Thyroid gland (tissue), 4 donors: ENCODE results near the gene FOLR1. TPM values are rescaled to one million over a fixed set of nuclear protein-coding genes. Genes with fewer than 3 reads are reported as not detected.

Experiments
- DNase-seq, 2 donors: peaks; one replicate each; pipeline ENCODE4 v3.0.0-alpha.2; 2019
- H3K27ac ChIP-seq, 3 donors: fragments of 200-600 bp; sonication (generic); 1 replicate in 2 of 3; 2 replicates in 1 of 3; pipeline ENCODE4 v1.5.1; 2016 to 2019; ENCODE audit warnings: mild to moderate bottlenecking in 1 of 3, moderate library complexity in 1 of 3
- H3K27me3 ChIP-seq: fragments of 200-600 bp; sonication (generic); one replicate; pipeline ENCODE4 v1.5.1; 2019
- H3K36me3 ChIP-seq, 2 donors: fragments of 200-600 bp; sonication (generic); one replicate each; pipeline ENCODE4 v1.5.1; 2016 to 2019
- H3K4me1 ChIP-seq, 2 donors: fragments of 200-600 bp; sonication (generic); one replicate each; pipeline ENCODE4 v1.5.1; 2017 to 2019
- H3K4me3 ChIP-seq, 3 donors: fragments of 200-600 bp; sonication (generic); replicated peaks in 1 of 3; 1 replicate in 2 of 3; 2 replicates in 1 of 3; pipeline ENCODE4 v1.5.1; 2016; ENCODE audit warnings: mild to moderate bottlenecking in 1 of 3
- H3K9me3 ChIP-seq: fragments of 200-600 bp; sonication (generic); one replicate; pipeline ENCODE4 v1.5.1; 2017
- POLR2A ChIP-seq, 2 donors: fragments of 450-650 bp; IDR thresholded peaks; one replicate each; pipeline ENCODE4 v1.6.1; 2017; ENCODE audit warnings: antibody characterized with exemption in 2 of 2, mild to moderate bottlenecking in 2 of 2, moderate library complexity in 1 of 2
- WGBS, 2 donors: methylation state at CpG; one replicate each; pipeline ENCODE4 v1.1.5; 2017; 5-methylcytosine and 5-hydroxymethylcytosine counted together
- intact Hi-C: fragments of 100-400 bp; cut with DNase I; formaldehyde crosslinking; loops from one replicate; pipeline ENCODE4 v1.15.1; 2023
- total RNA-seq, 4 donors: library from RNA; depleted of rRNA; stranded (reverse); fragments of >200 nt; gene quantifications; one replicate each; pipeline ENCODE4 v1.2.3, GENCODE V29; 2016
- TF ChIP-seq, protein P1 (sequence below), 6 experiments: fragments of 200-600 bp in 3 of 6; fragments of 450-650 bp in 3 of 6; sonication (generic) in 3 of 6; IDR thresholded peaks; one replicate each; pipeline ENCODE4 v1.5.1; 2016 to 2019; ENCODE audit warnings: antibody characterized with exemption in 6 of 6, mild to moderate bottlenecking in 2 of 6, inconsistent platforms in 1 of 6, moderate library complexity in 1 of 6

FOLR1 gene
- total RNA-seq, 4 donors from 2014 or later = 5.5 to 64.9 (median 36.3) TPM

DNA sequence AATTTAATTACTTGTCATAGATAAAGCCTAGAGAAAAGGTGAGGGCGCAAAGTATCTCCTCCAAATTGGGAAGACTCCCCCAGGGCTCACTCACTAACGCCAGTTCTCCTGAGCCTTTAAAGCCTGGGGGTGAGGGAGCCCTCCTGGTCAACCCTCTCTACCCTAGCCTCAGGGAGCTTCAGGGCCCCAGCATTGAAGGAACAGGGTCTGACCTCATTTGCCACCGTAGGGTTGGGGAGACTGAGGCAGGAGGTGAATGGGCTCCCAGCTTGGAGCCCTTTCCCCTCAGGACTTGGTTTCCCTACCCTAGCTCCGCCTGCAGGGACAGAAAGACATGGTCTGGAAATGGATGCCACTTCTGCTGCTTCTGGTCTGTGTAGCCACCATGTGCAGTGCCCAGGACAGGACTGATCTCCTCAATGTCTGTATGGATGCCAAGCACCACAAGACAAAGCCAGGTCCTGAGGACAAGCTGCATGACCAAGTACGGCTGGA, 26.4 kb downstream of the FOLR1 start:
- H3K4me3 ChIP-seq = no peak overlapping the region

GRCh38 chr11:72220696-72221363, 28.9 kb downstream of the FOLR1 start:
- Histone ChIP-seq H3K4me3 (no peak overlapping the region), H3K27me3 (no peaks in the 10 kb centered on the region), H3K9me3 (no peaks in the 10 kb centered on the region), H3K4me1 (peaks cover 20% of the 10 kb centered on the region in 2 donors), H3K27ac (peak overlapping the region in 2 of 3 donors; percentile 91 to 99), H3K36me3 (no peaks in the 10 kb centered on the region)
- intact Hi-C loops = loop anchor here (10.0 kb wide), 1 partner anchor 116 kb away; the partner anchor contains the start of genes LAMTOR1 and TOMT
- DNase-seq = no peak
- TF ChIP-seq, protein P1, sequence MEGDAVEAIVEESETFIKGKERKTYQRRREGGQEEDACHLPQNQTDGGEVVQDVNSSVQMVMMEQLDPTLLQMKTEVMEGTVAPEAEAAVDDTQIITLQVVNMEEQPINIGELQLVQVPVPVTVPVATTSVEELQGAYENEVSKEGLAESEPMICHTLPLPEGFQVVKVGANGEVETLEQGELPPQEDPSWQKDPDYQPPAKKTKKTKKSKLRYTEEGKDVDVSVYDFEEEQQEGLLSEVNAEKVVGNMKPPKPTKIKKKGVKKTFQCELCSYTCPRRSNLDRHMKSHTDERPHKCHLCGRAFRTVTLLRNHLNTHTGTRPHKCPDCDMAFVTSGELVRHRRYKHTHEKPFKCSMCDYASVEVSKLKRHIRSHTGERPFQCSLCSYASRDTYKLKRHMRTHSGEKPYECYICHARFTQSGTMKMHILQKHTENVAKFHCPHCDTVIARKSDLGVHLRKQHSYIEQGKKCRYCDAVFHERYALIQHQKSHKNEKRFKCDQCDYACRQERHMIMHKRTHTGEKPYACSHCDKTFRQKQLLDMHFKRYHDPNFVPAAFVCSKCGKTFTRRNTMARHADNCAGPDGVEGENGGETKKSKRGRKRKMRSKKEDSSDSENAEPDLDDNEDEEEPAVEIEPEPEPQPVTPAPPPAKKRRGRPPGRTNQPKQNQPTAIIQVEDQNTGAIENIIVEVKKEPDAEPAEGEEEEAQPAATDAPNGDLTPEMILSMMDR (IDR thresholded peaks at IDR 0.05) = no peak
- no peak for TF ChIP-seq POLR2A (IDR thresholded peaks at IDR 0.05)
- WGBS, 2 donors = 78 to 88% methylated on average over 5 to 9 of the region's 10 CpGs

More for the DNA sequence above, 26.4 kb downstream of the FOLR1 start:
- 87 to 91% methylated on average over 4 to 5 of the region's 5 CpGs for WGBS, 2 donors
- Histone ChIP-seq H3K27me3 (no peaks in the 10 kb centered on the region), H3K27ac (no peak overlapping the region), H3K9me3 (no peaks in the 10 kb centered on the region), H3K4me1 (peaks cover 13 to 14% of the 10 kb centered on the region in 2 donors), H3K36me3 (no peaks in the 10 kb centered on the region)
- no peak for DNase-seq
- intact Hi-C loops = no loop called here
- no peak for TF ChIP-seq POLR2A (IDR thresholded peaks at IDR 0.05)
- TF ChIP-seq, protein P1 (IDR thresholded peaks at IDR 0.05) = no peak

GRCh38 chr11:72221386-72222075, 29.6 kb downstream of the FOLR1 start:
- Histone ChIP-seq H3K4me1 (peaks cover 27% of the 10 kb centered on the region in 2 donors), H3K27ac (peak overlapping the region; percentile 86 to 99 (median 91)), H3K36me3 (no peaks in the 10 kb centered on the region), H3K27me3 (no peaks in the 10 kb centered on the region), H3K4me3 (no peak overlapping the region), H3K9me3 (no peaks in the 10 kb centered on the region)
- DNase-seq = no peak
- intact Hi-C loops = loop anchor here (10.0 kb wide), 1 partner anchor 117 kb away; the partner anchor contains the start of genes LAMTOR1 and TOMT
- WGBS, 2 donors = 70 to 76% methylated on average over 5 to 7 of the region's 7 CpGs
- no peak for TF ChIP-seq POLR2A (IDR thresholded peaks at IDR 0.05)
- TF ChIP-seq, protein P1 (IDR thresholded peaks at IDR 0.05) = no peak

GRCh38 chr11:72222106-72222891, 30.4 kb downstream of the FOLR1 start:
- intact Hi-C loops = loop anchor here (10.0 kb wide), 1 partner anchor 117 kb away; the partner anchor contains the start of genes LAMTOR1 and TOMT
- no peaks in the 10 kb centered on the region for H3K36me3 ChIP-seq
- 22 to 34% methylated on average over 6 of the region's 6 CpGs for WGBS, 2 donors
- no peaks in the 10 kb centered on the region for H3K27me3 ChIP-seq
- TF ChIP-seq POLR2A (IDR thresholded peaks at IDR 0.05) = no peak
- TF ChIP-seq, protein P1 (IDR thresholded peaks at IDR 0.05) = no peak
- peak overlapping the region; percentile 86 to 99 (median 91) for H3K27ac ChIP-seq
- DNase-seq = peak; percentile 52 to 60
- peaks cover 27 to 29% of the 10 kb centered on the region in 2 donors for H3K4me1 ChIP-seq
- peak overlapping the region; percentile 63 to 84 (median 74) for H3K4me3 ChIP-seq
- no peaks in the 10 kb centered on the region for H3K9me3 ChIP-seq
